Left lobe of liver (tissue), 2 donors: ENCODE data around the gene IGLL1. TPM values are rescaled to one million over a fixed set of nuclear protein-coding genes. Genes with fewer than 3 reads are reported as not detected.
"Not testable (repeated sequence)": the region's sequence is repeated elsewhere in the genome, so short reads cannot be mapped to it uniquely, and the experiment has no call there.

ENCODE experiments used
- ATAC-seq: fragments of 200-7000 bp; cut with Tn5 transposase; one replicate; pipeline ENCODE4 v1.9.1; 2020; ENCODE audit warnings: mild to moderate bottlenecking, moderate library complexity
- DNase-seq: peaks from one replicate; pipeline ENCODE4 v3.0.0-alpha.2; 2020; ENCODE audit warnings: low spot score
- total RNA-seq: library from RNA; stranded (reverse); gene quantifications from one replicate; pipeline ENCODE4 v1.2.1, GENCODE V29; 2021
- donor health status: DM: no; HTN: no; CAD: no; lungs with moderate emphysema.
- donor health status: DM: no; HTN: yes; CAD: no.

The IGLL1 gene
- total RNA-seq, 1 donor from 2014 or later, result not detected

DNA sequence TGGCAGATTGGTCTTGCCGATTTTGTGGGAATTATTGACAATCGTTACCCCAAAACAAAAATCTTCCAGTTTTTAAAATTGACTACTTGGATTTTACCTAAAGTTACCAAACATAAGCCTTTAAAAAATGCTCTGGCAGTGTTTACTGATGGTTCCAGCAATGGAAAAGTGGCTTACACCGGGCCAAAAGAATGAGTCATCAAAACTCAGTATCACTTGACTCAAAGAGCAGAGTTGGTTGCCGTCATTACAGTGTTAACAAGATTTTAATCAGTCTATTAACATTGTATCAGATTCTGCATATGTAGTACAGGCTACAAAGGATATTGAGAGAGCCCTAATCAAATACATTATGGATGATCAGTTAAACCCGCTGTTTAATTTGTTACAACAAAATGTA is 37.2 kb downstream of the IGLL1 start:
- DNase-seq (peak; percentile 8), ATAC-seq (no peak)

- not testable (repeated sequence) for ATAC-seq, DNase-seq
Observed at GRCh38 chr22:23542391-23542790, 37.7 kb downstream of the IGLL1 start.

- ATAC-seq, result peak; percentile 36
- peak; percentile 19 for DNase-seq
Observed at GRCh38 chr22:23541849-23542281, 38.2 kb downstream of the IGLL1 start.

DNA sequence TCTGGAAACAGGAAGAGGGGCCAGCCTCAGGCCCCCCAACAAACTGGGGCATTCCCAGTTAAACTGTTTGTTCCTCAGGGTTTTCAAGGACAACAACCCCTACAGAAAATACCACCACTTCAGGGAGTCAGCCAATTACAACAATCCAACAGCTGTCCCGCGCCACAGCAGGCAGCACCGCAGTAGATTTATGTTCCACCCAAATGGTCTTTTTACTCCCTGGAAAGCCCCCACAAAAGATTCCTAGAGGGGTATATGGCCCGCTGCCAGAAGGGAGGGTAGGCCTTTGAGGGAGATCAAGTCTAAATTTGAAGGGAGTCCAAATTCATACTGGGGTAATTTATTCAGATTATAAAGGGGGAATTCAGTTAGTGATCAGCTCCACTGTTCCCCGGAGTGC is 39.3 kb downstream of the IGLL1 start:
- peak; percentile 40 for DNase-seq
- ATAC-seq, result not testable (repeated sequence)

DNA sequence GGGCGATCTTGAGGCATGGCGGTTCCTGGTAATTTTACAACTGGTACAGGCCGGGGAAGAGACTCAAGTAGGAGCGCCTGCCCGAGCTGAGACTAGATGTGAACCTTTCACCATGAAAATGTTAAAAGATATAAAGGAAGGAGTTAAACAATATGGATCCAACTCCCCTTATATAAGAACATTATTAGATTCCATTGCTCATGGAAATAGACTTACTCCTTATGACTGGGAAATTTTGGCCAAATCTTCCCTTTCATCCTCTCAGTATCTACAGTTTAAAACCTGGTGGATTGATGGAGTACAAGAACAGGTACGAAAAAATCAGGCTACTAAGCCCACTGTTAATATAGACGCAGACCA is 40.3 kb downstream of the IGLL1 start:
- not testable (repeated sequence) for ATAC-seq, DNase-seq

GRCh38 chr22:23539135-23539838 is 40.8 kb downstream of the IGLL1 start:
- peak; percentile 76 for DNase-seq
- ATAC-seq, result peak; percentile 100

GRCh38 chr22:23538696-23539030 is 41.4 kb downstream of the IGLL1 start:
- not testable (repeated sequence) for DNase-seq, ATAC-seq

- not testable (repeated sequence) for ATAC-seq
- peak; percentile 37 for DNase-seq
Observed at GRCh38 chr22:23537830-23538695, 42.0 kb downstream of the IGLL1 start.

DNA sequence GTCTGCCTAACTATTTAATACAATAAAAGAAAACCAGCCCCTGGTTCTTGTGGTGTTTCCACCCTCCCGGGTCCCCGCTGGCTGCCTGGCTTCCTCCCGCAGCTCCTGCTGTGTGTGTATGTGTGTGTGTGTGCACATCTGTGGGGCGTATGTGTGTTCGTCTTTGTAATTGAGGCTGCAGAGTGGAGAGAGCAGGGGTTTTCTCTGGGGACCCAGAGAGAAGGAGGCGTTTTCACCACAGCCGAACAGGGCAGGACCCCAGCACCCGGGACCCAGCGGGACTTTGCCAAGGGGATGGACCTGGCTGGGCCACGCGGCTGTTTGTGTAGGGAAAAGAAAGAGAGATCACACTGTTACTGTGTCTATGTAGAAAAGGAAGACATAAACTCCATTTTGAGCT is 42.7 kb downstream of the IGLL1 start:
- ATAC-seq, result no peak
- peak; percentile 34 for DNase-seq

DNA sequence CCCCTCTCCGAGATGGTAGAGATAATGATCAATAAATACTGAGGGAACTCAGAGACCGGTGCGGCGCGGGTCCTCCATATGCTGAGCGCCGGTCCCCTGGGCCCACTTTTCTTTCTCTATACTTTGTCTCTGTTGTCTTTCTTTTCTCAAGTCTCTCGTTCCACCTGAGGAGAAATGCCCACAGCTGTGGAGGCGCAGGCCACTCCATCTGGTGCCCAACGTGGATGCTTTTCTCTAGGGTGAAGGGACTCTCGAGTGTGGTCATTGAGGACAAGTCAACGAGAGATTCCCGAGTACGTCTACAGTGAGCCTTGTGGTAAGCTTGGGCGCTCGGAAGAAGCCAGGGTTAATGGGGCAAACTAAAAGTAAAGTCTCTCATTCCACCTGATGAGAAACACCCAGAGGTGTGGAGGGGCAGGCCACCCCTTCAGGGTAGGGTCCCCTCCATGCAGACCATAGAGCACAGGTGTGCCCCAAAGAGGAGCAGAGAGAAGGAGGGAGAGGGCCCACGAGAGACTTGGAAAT is 43.2 kb downstream of the IGLL1 start:
- peak; percentile 32 for DNase-seq
- no peak for ATAC-seq

GRCh38 chr22:23535790-23536661 is 44.1 kb downstream of the IGLL1 start:
- peak; percentile 15 for DNase-seq
- not testable (repeated sequence) for ATAC-seq

- DNase-seq, result peak; percentile 40
- ATAC-seq, result no peak
Observed at GRCh38 chr22:23534851-23535717, 45.0 kb downstream of the IGLL1 start.

- no peak for DNase-seq
- peak; percentile 40 for ATAC-seq
Observed at GRCh38 chr22:23534201-23534850, 45.8 kb downstream of the IGLL1 start.

DNA sequence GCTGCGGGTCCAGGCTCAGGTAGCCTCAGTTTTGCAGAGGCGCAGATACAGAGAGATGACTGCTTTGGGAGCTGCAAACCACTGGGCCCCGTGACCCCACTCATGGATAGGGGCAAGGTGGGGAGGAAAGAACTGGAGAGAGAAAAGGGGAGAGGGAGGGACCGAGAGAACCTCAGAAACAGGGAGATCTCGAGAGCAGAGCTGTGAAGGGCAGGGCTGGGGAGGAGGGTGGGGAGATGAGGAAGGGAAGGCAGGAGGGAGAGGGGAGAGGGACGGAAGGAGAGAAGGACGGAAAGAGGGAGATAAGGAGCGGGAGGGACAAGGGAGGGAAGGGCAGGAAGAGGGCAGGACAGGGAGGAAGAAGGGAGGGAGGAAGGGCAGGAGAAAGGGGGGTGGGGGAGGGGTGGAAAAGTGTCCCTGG is 46.3 kb downstream of the IGLL1 start:
- DNase-seq (no peak), ATAC-seq (peak; percentile 61)

GRCh38 chr22:23533328-23533762 is 46.7 kb downstream of the IGLL1 start:
- ATAC-seq (peak; percentile 9), DNase-seq (no peak)

- ATAC-seq, result no peak
- DNase-seq, result no peak
Observed at GRCh38 chr22:23532731-23533130, 47.4 kb downstream of the IGLL1 start.

DNA sequence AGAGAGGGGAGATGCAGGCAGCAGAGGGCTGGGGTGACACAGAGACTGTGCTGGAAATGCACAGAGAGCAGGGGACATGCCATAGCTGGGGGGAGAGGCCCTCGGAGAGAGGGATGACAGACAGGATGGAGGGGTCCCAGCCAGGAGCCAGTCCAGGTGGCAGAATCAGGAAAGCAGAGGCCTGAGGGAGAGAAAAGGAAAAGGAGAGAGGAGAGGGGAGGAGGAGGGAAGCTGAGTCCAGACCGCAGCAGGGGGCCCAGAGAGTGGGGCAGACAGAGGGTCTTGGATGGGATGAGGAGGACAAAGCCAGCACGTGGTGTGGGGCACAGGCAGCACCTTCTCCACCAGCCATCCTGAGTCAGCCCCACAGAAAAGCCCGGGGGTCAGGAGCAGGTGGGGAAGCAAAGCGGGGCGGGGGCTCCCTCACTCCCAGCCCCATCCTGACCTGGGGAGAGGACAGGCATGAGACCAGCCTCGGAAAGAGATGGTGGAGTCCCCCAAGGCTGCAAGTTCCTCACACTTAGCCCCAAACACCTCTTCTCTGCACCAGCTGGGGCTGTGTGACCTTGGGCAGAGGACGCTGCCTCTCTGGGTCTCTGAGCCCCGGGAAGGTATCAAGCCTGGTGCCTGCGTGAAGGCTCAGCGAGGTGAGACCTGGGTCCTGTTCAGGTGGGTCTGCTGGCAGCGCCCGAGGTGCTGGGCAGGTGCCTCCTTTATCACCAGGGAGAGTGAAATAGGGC is 48.0 kb downstream of the IGLL1 start:
- no peak for DNase-seq
- ATAC-seq, result no peak

DNA sequence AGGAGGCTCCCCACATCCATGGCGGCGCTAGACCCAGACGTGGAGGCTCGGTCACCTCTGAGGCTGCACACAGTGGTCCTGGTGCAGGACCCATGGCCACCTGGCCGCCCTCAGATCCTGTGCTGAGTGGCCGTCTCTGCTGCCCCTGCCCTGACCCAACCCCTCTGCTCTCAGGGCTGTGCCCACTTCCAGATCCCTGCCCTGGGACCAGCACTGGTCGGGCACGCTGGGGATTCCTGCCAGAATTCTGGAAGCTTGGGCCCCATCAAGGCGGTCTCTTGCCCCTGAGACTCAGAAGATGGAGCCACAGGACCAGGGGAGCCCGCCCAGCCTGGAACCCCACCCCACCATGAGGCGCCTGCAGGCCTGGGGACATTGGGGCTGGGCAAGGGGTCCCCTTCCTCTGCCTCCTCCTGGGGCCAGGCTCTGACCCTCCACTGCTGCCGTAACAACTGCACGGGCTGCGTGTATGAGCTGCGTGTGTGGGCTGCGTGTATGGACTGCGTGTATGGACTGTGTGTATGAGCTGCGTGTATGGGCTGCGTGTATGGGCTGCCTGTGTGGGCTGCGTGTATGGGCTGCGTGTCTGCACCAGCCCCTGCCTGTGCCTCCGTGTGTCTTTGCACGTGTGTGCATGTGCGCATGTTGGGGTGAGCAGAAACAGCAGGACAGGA is 48.7 kb downstream of the IGLL1 start:
- DNase-seq, result no peak
- no peak for ATAC-seq
